Keratinocyte (primary cell): ENCODE data around the gene RAP1GAP2.

ENCODE experiments used
- EZH2 ChIP-seq: IDR thresholded peaks from one replicate; pipeline ENCODE4 v1.6.1; 2012; ENCODE audit warnings: inconsistent platforms, mild to moderate bottlenecking, low read length, moderate library complexity
- TF ChIP-seq, protein P1 (sequence below), 3 experiments: IDR thresholded peaks in 1 of 3; conservative IDR thresholded peaks in 1 of 3; optimal IDR thresholded peaks in 1 of 3; 2 replicates in 2 of 3; 3 replicates in 1 of 3; pipeline versions ENCODE3 to v1.5.1; 2011; ENCODE audit warnings: low read length in 3 of 3, mild to moderate bottlenecking in 3 of 3, moderate library complexity in 2 of 3, control low read depth in 1 of 3, inconsistent platforms in 1 of 3; ENCODE audit not compliant: insufficient read depth in 2 of 3; ENCODE audit errors: extremely low read depth in 1 of 3

DNA sequence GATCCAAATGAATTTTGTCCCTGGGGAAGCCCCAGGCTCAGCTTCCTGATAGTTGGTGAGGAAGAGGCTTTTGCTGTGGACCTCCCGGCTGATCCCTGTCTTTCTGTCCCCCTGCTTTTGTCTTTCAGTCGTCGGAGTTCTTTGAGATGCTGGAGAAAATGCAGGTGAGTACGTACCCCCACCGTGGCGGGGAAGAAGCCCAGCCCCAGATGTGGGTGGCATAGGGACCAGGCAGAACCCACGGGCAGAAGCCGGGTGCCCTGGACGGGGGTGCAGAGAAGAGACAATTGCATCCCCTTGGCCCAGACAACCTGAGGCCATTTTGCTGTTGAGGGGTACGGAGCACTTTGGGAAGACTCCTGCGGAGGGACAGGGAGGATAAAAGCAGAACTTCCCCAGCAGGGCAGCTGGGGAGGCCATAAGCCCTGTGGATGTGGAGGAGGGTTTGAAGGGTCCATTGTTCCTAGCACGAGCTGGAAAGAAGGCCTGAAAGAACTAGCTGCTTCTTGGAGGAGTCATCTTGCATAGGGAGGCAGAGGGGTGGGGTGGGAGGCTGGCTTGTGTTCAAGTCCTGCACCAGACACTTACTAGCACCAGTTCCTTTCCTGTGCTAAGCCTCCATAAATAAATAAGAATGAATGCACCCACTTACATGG is 161.5 kb downstream of the RAP1GAP2 start:
- TF ChIP-seq, protein P1, sequence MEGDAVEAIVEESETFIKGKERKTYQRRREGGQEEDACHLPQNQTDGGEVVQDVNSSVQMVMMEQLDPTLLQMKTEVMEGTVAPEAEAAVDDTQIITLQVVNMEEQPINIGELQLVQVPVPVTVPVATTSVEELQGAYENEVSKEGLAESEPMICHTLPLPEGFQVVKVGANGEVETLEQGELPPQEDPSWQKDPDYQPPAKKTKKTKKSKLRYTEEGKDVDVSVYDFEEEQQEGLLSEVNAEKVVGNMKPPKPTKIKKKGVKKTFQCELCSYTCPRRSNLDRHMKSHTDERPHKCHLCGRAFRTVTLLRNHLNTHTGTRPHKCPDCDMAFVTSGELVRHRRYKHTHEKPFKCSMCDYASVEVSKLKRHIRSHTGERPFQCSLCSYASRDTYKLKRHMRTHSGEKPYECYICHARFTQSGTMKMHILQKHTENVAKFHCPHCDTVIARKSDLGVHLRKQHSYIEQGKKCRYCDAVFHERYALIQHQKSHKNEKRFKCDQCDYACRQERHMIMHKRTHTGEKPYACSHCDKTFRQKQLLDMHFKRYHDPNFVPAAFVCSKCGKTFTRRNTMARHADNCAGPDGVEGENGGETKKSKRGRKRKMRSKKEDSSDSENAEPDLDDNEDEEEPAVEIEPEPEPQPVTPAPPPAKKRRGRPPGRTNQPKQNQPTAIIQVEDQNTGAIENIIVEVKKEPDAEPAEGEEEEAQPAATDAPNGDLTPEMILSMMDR (optimal IDR thresholded peaks at IDR 0.05 in 1 of 3, IDR thresholded peaks at IDR 0.05 in 1 of 3, conservative IDR thresholded peaks at IDR 0.05 in 1 of 3; ENCODE audit: extremely low read depth in 1 of 3, insufficient read depth in 2 of 3, low read length in 3 of 3), result no peak
- TF ChIP-seq EZH2, result no peak
